GM12872 (cell line): ENCODE measurements around the gene RBMS3.

ENCODE experiments used
- CTCF ChIP-seq: IDR thresholded peaks from 3 replicates; pipeline ENCODE4 v1.5.1; 2011; ENCODE audit warnings: low read depth, mild to moderate bottlenecking, low read length, moderate library complexity; ENCODE audit not compliant: insufficient read depth

RBMS3 gene

GRCh38 chr3:29521293-29521692 is 240.4 kb downstream of the RBMS3 start:
- no peak for TF ChIP-seq CTCF

DNA sequence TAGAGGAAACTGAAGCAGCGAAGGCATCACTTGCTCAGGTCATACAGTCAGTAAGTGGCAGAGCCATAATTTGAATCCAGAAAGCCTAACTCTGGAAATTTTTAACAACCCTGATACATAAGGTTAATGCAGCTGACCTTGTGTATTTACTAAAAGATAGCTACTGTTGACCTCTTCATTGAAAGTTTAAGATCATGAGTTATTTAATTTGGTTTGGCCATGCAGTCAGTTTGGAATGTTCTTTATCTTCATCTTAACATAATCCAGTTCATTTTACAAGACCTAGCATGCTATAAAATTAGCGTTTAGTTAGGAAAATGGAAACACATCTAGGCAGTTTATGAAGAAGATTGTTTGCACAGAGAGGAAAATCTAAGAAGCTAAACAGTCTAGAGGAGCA is 240.9 kb downstream of the RBMS3 start:
- TF ChIP-seq CTCF: no peak

DNA sequence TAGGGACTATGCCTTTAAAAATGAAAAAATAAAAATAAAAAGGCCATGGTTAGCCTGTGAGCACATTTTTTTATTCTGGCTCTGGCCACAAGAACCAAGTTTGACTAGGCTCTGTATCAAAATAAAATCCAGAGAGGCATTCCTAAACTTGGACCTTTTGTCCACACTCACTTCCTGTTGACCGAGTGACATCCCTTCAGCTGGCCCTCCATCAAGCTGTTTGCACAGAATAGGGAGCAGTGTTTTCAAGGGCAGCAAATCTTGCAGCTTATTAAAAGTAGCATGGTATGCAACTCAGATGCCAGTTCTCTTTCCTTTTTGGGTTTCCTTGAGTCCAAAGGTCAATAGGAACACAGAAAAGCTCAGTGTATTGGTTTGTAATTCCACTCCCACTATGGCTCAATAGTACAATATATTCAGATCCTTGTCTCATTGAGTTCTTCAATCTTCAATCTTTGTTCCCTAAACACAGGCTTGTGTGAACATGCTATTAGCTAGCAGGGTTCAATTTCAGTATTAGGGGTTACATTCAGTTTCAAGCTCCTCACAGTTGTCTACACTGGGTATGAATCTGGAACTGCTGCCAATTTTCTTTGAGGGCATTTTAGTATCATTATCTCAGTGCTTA is 244.5 kb downstream of the RBMS3 start:
- no peak for TF ChIP-seq CTCF

GRCh38 chr3:29527246-29527645 is 246.4 kb downstream of the RBMS3 start:
- no peak for TF ChIP-seq CTCF

GRCh38 chr3:29531644-29532043 is 250.8 kb downstream of the RBMS3 start:
- no peak for TF ChIP-seq CTCF

- TF ChIP-seq CTCF: no peak
Observed at GRCh38 chr3:29532473-29532872, 251.6 kb downstream of the RBMS3 start.

DNA sequence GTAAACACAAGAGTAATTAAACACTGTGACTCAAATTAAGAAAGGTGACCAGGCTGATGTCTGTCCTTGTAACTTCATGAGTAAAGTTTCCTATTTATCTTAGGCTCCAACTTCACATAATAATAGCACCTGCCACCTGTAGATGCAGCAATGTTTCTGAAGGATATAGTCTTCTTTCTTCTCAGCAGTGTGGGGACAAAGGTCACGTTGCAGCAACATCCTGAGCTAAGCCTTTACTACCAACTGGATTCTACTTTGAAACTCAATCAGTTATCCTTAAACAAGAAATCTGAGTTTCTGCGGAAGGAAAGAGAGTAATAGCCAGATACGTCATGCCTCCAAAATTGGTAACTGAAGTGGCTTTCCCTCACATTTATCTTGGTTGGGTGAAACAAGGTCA is 253.1 kb downstream of the RBMS3 start:
- TF ChIP-seq CTCF: no peak
